ENCODE data around the gene PINLYP.

Gene PINLYP

DNA sequence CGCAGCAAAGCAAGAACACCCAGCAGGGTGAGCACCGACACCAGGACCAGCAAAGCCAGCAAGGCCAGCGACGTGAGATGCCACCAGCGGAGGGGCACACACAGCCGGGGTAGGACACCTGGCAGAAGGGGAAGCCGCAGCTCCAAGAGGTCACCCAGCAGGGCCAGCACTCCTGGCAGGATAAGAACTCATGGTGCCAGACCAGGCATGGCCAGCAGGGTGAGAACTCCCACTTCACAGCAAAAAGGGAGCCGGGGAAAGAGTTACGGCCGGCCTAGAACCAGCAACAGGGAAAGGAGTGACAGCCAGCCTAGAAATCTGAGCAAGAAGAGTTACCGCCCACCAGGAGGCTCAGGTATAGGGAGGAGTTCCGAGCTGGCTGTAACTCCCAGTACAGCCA lies 36.8 kb downstream of the PINLYP start:
- no peak for DNase-seq (ENCODE audit: low spot score)
- TF ChIP-seq, protein P1, sequence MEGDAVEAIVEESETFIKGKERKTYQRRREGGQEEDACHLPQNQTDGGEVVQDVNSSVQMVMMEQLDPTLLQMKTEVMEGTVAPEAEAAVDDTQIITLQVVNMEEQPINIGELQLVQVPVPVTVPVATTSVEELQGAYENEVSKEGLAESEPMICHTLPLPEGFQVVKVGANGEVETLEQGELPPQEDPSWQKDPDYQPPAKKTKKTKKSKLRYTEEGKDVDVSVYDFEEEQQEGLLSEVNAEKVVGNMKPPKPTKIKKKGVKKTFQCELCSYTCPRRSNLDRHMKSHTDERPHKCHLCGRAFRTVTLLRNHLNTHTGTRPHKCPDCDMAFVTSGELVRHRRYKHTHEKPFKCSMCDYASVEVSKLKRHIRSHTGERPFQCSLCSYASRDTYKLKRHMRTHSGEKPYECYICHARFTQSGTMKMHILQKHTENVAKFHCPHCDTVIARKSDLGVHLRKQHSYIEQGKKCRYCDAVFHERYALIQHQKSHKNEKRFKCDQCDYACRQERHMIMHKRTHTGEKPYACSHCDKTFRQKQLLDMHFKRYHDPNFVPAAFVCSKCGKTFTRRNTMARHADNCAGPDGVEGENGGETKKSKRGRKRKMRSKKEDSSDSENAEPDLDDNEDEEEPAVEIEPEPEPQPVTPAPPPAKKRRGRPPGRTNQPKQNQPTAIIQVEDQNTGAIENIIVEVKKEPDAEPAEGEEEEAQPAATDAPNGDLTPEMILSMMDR (IDR thresholded peaks at IDR 0.05; ENCODE audit: borderline replicate concordance, control extremely low read depth, extremely low read depth, insufficient read depth, missing control alignments): no peak
- in situ Hi-C loops (cut with MboI; ENCODE audit: low sequenced_read_pairs, unreplicated experiment): no loop called here

DNA sequence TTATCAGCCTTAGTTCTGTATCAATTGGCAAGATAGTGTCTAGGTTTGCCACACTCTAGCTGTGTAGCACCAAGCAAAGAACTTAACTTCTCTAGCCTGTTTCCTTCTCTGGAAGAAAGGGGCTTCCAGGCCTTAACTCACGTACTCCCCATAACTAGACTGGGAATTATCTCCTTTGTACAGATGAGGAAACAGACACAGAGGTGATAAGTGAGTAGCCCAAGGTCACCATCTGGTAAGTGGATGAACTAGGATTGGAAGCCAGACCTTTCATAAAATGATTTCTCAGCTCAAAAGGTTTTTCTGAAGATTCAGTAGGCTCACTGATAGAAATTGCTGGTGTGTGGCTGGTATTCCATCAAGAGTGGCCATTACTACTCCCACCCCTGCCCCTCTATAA lies 40.7 kb downstream of the PINLYP start:
- TF ChIP-seq, protein P1 (IDR thresholded peaks at IDR 0.05; ENCODE audit: borderline replicate concordance, control extremely low read depth, extremely low read depth, insufficient read depth, missing control alignments): no peak
- in situ Hi-C loops (cut with MboI; ENCODE audit: low sequenced_read_pairs, unreplicated experiment): no loop called here
- DNase-seq (ENCODE audit: low spot score): no peak

DNA sequence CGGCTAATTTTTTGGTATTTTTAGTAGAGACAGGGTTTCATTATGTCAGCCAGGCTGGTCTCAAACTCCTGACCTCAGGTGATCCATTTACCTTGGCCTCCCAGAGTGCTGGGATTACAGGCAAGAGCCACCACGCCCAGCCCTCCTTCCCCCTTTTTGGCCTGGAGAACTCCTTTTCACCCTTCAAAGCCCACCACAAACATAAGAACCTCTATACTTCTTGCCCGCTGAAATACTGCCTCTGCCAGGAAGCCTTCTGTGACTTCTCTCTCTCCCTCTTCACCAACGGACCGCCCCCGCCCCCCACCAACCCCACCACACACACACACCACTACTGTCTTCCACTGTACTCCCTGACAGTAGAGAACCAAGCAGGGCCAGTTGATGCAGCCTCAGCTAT lies 41.4 kb downstream of the PINLYP start:
- in situ Hi-C loops (cut with MboI; ENCODE audit: low sequenced_read_pairs, unreplicated experiment): no loop called here
- TF ChIP-seq, protein P1 (IDR thresholded peaks at IDR 0.05; ENCODE audit: borderline replicate concordance, control extremely low read depth, extremely low read depth, insufficient read depth, missing control alignments): no peak
- no peak for DNase-seq (ENCODE audit: low spot score)

DNA sequence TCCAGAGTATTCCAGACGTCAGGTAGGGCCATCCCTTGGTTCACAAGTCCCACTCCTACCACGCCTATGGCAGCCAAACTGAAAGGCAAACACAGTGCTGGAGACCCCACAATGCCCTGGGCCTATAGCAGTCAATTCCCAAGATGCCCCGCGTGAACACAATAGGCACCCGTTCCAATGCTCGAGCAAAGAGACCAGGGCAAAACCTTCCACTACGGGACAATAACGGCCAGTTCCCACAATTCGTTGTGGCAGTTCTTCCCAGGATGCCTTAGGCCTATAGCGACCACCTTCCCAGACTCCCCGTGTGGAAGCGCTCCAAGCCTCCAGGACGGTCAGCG lies 43.3 kb downstream of the PINLYP start:
- DNase-seq (ENCODE audit: low spot score): peak; percentile 80
- in situ Hi-C loops (cut with MboI; ENCODE audit: low sequenced_read_pairs, unreplicated experiment): no loop called here
- TF ChIP-seq, protein P1 (IDR thresholded peaks at IDR 0.05; ENCODE audit: borderline replicate concordance, control extremely low read depth, extremely low read depth, insufficient read depth, missing control alignments): no peak

DNA sequence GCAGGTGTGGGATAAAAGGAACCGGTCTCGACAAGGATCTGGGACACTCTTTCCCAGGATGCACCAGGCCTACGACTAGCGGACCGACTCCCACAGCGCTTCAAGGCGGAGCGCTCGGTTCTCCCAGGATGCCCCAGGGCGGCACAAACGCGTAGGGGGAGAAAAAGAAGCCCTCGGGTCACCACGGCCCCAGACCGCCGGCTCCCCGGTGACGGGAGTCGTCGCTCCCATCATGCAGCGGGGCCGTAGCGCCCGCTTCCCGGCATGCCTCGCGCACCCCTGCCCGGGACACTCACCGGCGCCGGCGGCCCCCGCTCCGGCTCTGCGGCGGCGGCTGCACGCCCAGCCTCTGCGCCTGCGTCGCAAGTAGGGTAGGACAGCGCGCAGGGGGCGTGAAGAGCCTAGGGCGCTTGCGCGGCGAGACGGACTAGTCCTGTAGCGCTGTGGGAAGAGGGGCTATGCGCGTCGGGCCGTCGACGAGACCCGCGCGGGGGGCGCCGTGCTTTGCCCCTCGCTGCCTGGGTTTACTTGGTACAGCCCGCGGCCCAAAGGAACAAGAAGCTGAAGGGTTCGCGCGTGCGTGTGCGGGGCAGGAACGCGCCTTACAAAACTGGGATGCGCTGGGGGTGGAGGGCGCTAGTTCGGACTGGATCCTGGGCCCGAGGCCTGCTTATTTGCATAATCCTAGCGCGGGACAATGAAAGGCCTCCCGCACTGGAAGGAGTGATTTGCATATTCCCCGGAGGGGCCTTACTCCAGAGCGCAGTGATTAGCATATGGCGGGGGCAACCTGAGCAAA lies 43.9 kb downstream of the PINLYP start, which contains the start of gene ZNF428:
ZNF428 (minus strand) TSS at position 368 of the 799 bp plus-strand sequence. CDS start 5,325 bp downstream, outside the sequence.
- peak; percentile 94 for DNase-seq (ENCODE audit: low spot score)
- TF ChIP-seq, protein P1 (IDR thresholded peaks at IDR 0.05; ENCODE audit: borderline replicate concordance, control extremely low read depth, extremely low read depth, insufficient read depth, missing control alignments): no peak
- in situ Hi-C loops (cut with MboI; ENCODE audit: low sequenced_read_pairs, unreplicated experiment): no loop called here

DNA sequence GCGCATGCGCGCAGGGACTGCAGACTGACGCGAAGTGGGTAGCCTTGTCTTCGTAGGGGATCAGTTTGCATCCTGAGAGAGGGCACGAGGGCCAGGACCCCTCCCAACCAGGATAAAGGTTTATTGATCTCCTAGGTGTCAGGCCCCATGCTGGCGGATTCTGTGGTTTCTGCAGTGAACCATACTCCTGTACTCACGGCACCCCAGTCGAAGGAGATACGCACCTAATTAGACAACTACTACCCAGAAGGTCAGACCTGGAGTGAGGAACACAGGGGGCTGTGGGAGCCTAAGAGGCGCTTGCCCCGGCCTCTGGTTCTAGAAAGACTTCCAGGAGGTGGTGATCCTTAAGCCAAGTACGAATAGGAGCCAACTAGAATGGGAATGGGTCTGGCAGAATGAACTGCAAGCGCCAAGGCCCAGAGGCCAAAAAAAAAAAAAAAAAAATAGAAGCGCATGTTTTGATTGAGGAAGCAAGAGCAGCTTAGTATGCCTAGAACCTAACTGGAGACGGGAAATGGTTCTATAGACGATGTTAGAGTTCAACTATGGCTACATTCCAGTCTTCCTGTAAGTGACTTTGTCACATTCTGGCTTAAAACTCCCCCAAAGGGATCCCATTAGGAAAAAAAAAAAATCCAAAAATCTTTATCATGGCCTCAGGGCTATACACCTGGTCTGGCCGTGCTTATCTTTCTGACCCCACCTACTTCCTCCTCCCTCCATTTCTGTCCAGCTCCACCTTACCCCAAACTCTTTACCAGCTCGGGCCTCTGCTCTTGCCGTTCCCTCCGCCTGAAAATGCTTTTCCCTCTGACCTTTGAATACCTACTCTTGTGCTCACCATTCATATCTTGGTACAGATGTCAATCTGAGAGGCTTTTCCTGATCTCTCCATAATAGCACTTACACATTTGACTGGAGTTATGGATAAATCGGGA lies 44.7 kb downstream of the PINLYP start:
- TF ChIP-seq, protein P1 (IDR thresholded peaks at IDR 0.05; ENCODE audit: borderline replicate concordance, control extremely low read depth, extremely low read depth, insufficient read depth, missing control alignments): no peak
- in situ Hi-C loops (cut with MboI; ENCODE audit: low sequenced_read_pairs, unreplicated experiment): no loop called here
- no peak for DNase-seq (ENCODE audit: low spot score)

All from GM13976 (cell line).